Measurements from ENCODE around the gene SPAG17. TPM values are rescaled to one million over a fixed set of nuclear protein-coding genes. Genes with fewer than 3 reads are reported as not detected.

SPAG17 gene
- total and polyA plus RNA-seq, 2 of the 13 experiments (the other 11 are each of a cell fraction or from before 2014, with no cell fraction given), result not detected

DNA sequence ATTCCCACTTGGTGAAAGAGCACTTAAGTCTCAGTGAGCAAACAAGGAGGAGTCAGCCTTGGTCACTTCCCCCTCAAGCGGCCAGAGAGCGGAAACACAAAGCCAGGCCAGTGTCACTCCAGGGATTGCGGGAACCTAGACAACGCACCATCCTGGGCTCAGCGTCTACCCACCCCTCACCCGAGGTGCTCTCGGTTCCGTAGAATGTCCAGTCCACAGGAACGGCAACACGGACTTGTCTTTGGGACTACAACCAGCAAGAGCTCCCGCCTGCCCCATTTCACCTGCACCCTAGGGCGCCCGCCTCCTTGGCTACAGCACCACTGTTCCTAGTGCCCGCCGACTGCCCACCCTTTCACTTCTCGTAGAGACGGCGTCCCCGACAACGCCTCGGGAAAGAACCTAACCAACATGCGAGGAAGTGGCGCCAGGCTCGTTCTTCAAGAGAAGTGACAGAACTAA lies 256.1 kb downstream of the SPAG17 start (continued):
- TF ChIP-seq GLI4 (CRISPR knock-in tag; IDR thresholded peaks at IDR 0.05; ENCODE audit: borderline replicate concordance) (no peak), SAP130 (CRISPR knock-in tag; IDR thresholded peaks at IDR 0.05; ENCODE audit: low read depth) (no peak), ARNT2 (CRISPR knock-in tag; IDR thresholded peaks at IDR 0.05; ENCODE audit: low read depth) (peak; percentile 58; the same call in 1 of the 2 replicates), FOXA1 (IDR thresholded peaks at IDR 0.05) (no peak), FOXA1 (CRISPR knock-in tag; IDR thresholded peaks at IDR 0.05) (peak; percentile 47), DMTF1 (CRISPR knock-in tag; IDR thresholded peaks at IDR 0.05) (no peak), SPEN (CRISPR knock-in tag; IDR thresholded peaks at IDR 0.05; ENCODE audit: low read depth) (peak; percentile 2; the same call in 1 of the 2 replicates), JDP2 (CRISPR knock-in tag; IDR thresholded peaks at IDR 0.05; ENCODE audit: borderline replicate concordance) (no peak), GATA4 (IDR thresholded peaks at IDR 0.05; ENCODE audit: borderline replicate concordance, low read depth) (no peak), ZNF513 (CRISPR knock-in tag; conservative IDR thresholded peaks at IDR 0.05) (no peak), SETDB1 (CRISPR knock-in tag; IDR thresholded peaks at IDR 0.05; ENCODE audit: borderline replicate concordance) (no peak), CHD4 (IDR thresholded peaks at IDR 0.05; ENCODE audit: borderline replicate concordance, low read length) (no peak), ZNF260 (CRISPR knock-in tag; IDR thresholded peaks at IDR 0.05; ENCODE audit: borderline replicate concordance, low read depth) (no peak), ZNF709 (CRISPR knock-in tag; IDR thresholded peaks at IDR 0.05) (no peak)
- TF ChIP-seq, protein P1, sequence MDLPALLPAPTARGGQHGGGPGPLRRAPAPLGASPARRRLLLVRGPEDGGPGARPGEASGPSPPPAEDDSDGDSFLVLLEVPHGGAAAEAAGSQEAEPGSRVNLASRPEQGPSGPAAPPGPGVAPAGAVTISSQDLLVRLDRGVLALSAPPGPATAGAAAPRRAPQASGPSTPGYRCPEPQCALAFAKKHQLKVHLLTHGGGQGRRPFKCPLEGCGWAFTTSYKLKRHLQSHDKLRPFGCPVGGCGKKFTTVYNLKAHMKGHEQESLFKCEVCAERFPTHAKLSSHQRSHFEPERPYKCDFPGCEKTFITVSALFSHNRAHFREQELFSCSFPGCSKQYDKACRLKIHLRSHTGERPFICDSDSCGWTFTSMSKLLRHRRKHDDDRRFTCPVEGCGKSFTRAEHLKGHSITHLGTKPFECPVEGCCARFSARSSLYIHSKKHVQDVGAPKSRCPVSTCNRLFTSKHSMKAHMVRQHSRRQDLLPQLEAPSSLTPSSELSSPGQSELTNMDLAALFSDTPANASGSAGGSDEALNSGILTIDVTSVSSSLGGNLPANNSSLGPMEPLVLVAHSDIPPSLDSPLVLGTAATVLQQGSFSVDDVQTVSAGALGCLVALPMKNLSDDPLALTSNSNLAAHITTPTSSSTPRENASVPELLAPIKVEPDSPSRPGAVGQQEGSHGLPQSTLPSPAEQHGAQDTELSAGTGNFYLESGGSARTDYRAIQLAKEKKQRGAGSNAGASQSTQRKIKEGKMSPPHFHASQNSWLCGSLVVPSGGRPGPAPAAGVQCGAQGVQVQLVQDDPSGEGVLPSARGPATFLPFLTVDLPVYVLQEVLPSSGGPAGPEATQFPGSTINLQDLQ (CRISPR knock-in tag; IDR thresholded peaks at IDR 0.05), result no peak
- TF ChIP-seq, protein P2, sequence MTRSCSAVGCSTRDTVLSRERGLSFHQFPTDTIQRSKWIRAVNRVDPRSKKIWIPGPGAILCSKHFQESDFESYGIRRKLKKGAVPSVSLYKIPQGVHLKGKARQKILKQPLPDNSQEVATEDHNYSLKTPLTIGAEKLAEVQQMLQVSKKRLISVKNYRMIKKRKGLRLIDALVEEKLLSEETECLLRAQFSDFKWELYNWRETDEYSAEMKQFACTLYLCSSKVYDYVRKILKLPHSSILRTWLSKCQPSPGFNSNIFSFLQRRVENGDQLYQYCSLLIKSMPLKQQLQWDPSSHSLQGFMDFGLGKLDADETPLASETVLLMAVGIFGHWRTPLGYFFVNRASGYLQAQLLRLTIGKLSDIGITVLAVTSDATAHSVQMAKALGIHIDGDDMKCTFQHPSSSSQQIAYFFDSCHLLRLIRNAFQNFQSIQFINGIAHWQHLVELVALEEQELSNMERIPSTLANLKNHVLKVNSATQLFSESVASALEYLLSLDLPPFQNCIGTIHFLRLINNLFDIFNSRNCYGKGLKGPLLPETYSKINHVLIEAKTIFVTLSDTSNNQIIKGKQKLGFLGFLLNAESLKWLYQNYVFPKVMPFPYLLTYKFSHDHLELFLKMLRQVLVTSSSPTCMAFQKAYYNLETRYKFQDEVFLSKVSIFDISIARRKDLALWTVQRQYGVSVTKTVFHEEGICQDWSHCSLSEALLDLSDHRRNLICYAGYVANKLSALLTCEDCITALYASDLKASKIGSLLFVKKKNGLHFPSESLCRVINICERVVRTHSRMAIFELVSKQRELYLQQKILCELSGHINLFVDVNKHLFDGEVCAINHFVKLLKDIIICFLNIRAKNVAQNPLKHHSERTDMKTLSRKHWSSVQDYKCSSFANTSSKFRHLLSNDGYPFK (CRISPR knock-in tag; IDR thresholded peaks at IDR 0.05; ENCODE audit: borderline replicate concordance), result no peak
